HCT116 (cell line): ENCODE measurements around the gene SYP. TPM values are rescaled to one million over a fixed set of nuclear protein-coding genes. Genes with fewer than 3 reads are reported as not detected.

ENCODE experiments used
- ATAC-seq: fragments of 200-7000 bp; cut with Tn5 transposase; 2 replicates; pipeline ENCODE4 v1.9.1; 2020; ENCODE audit warnings: mild to moderate bottlenecking, moderate library complexity
- BruUV-seq: library from RNA; stranded (reverse); fragments of 400-500 nt; replicated peaks from 2 replicates; lab custom pipeline; 2021; lab: Mats Ljungman, UMichigan
- CTCF ChIA-PET: fragments of 300-600 bp; sonication (Branson Sonifier 250); formaldehyde crosslinking; loops from one replicate; lab custom pipeline; 2021; ENCODE audit warnings: antibody characterized with exemption; lab: Charles Lee
- POLR2A ChIA-PET: fragments of 300-600, 350-600 bp; sonication (Branson Sonifier 250); formaldehyde crosslinking; loops from one replicate; lab custom pipeline; 2021; ENCODE audit warnings: antibody characterized with exemption; lab: Charles Lee
- RAD21 ChIA-PET, 2 experiments: fragments of 300-600 bp; sonication (Branson Sonifier 250); formaldehyde crosslinking; loops; one replicate each; lab custom pipeline; 2023; ENCODE audit warnings: low total read pairs in 2 of 2; ENCODE audit not compliant: uncharacterized antibody in 2 of 2, unreplicated experiment in 2 of 2, low non-redundant PET in 1 of 2; lab: Charles Lee
- DNase-seq: peaks from one replicate; pipeline ENCODE4 v3.0.0-alpha.2; 2010; ENCODE audit warnings: low read depth, low spot score
- H2AFZ ChIP-seq: fragments of 200-600 bp; shearing (Covaris generic), sonication (generic); 2 replicates; pipeline ENCODE4 v1.6.1; 2017; ENCODE audit warnings: low read depth, mixed run types, mixed read lengths, antibody characterized with exemption, low read length; ENCODE audit not compliant: poor library complexity, severe bottlenecking
- H3K27ac ChIP-seq: 2 replicates; pipeline ENCODE4 v1.5.1; 2012; ENCODE audit warnings: low read depth, low read length
- H3K27me3 ChIP-seq: fragments of 200-600 bp; sonication (generic); 2 replicates; pipeline ENCODE4 v1.6.1; 2016; ENCODE audit warnings: mixed run types, low read length, mixed read lengths; ENCODE audit not compliant: insufficient read depth
- H3K36me3 ChIP-seq, 2 experiments: fragments of 200-500 bp in 1 of 2; fragments of 200-600 bp in 1 of 2; sonication (Bioruptor generic) in 1 of 2; sonication (generic) in 1 of 2; 2 replicates each; pipeline versions ENCODE4 v1.5.1 to v1.6.1; 2014 to 2016; ENCODE audit warnings: low read length in 2 of 2, inconsistent platforms in 1 of 2, mixed read lengths in 1 of 2, mixed run types in 1 of 2; ENCODE audit not compliant: insufficient read depth in 2 of 2, control insufficient read depth in 1 of 2
- H3K4me1 ChIP-seq, 2 experiments: fragments of 200-600 bp in 1 of 2; sonication (generic) in 1 of 2; 2 replicates each; pipeline versions ENCODE4 v1.5.1 to v1.6.1; 2012 to 2017; ENCODE audit warnings: low read length in 2 of 2, inconsistent platforms in 1 of 2, mild to moderate bottlenecking in 1 of 2, mixed read lengths in 1 of 2, mixed run types in 1 of 2, moderate library complexity in 1 of 2; ENCODE audit not compliant: insufficient read depth in 2 of 2, control insufficient read depth in 1 of 2
- H3K4me2 ChIP-seq: fragments of 200-600 bp; sonication (generic); 2 replicates; pipeline ENCODE4 v1.6.1; 2017; ENCODE audit warnings: mixed run types, low read length, mixed read lengths
- H3K4me3 ChIP-seq, 2 experiments: fragments of 200-600 bp in 1 of 2; sonication (generic) in 1 of 2; replicated peaks in 1 of 2; 2 replicates each; pipeline ENCODE4 v1.5.1; 2011 to 2016; ENCODE audit warnings: low read length in 2 of 2, control low read depth in 1 of 2, low read depth in 1 of 2, mild to moderate bottlenecking in 1 of 2, mixed read lengths in 1 of 2, mixed run types in 1 of 2
- H3K79me2 ChIP-seq: fragments of 200-600 bp; sonication (generic); 2 replicates; pipeline ENCODE4 v1.6.1; 2017; ENCODE audit warnings: mild to moderate bottlenecking, mixed run types, low read length, moderate library complexity, mixed read lengths; ENCODE audit not compliant: insufficient read depth
- H3K9ac ChIP-seq: fragments of 200-600 bp; sonication (generic); 2 replicates; pipeline ENCODE4 v1.6.1; 2016; ENCODE audit warnings: low read length, mixed read lengths
- H3K9me2 ChIP-seq: fragments of 200-600 bp; sonication (generic), shearing (Covaris generic); 2 replicates; pipeline ENCODE4 v1.6.1; 2017; ENCODE audit warnings: mixed run types, mild to moderate bottlenecking, moderate library complexity; ENCODE audit not compliant: insufficient read depth
- H3K9me3 ChIP-seq, 2 experiments: fragments of 200-500 bp in 1 of 2; fragments of 200-600 bp in 1 of 2; sonication (Bioruptor generic) in 1 of 2; sonication (generic) in 1 of 2; 2 replicates each; pipeline ENCODE4 v1.6.1; 2014 to 2017; ENCODE audit warnings: low read length in 2 of 2, mixed read lengths in 2 of 2, inconsistent platforms in 1 of 2, low read depth in 1 of 2, mild to moderate bottlenecking in 1 of 2, mixed run types in 1 of 2, moderate library complexity in 1 of 2; ENCODE audit not compliant: control insufficient read depth in 1 of 2, insufficient read depth in 1 of 2
- H4K20me1 ChIP-seq: fragments of 200-600 bp; sonication (generic), shearing (Covaris generic); 2 replicates; pipeline ENCODE4 v1.6.1; 2017; ENCODE audit warnings: mixed run types, mild to moderate bottlenecking, moderate library complexity; ENCODE audit not compliant: insufficient read depth
- CBX3 ChIP-seq: IDR thresholded peaks from 2 replicates; pipeline ENCODE4 v1.6.1; 2012; ENCODE audit warnings: low read depth
- CEBPB ChIP-seq: IDR thresholded peaks from 2 replicates; pipeline ENCODE4 v1.6.1; 2012; ENCODE audit warnings: low read depth
- EZH2 ChIP-seq: fragments of 200-600 bp; sonication (generic); IDR thresholded peaks from 2 replicates; pipeline ENCODE4 v1.6.1; 2017; ENCODE audit warnings: antibody characterized with exemption, mixed run types
- FOSL1 ChIP-seq: IDR thresholded peaks from 2 replicates; pipeline ENCODE4 v1.6.1; 2012; ENCODE audit warnings: low read depth
- JUND ChIP-seq: IDR thresholded peaks from 2 replicates; pipeline ENCODE4 v1.6.1; 2012
- MAX ChIP-seq: IDR thresholded peaks from 2 replicates; pipeline ENCODE4 v1.6.1; 2012
- POLR2A ChIP-seq: IDR thresholded peaks from 2 replicates; pipeline ENCODE4 v1.7.0; 2011; ENCODE audit warnings: borderline replicate concordance; ENCODE audit not compliant: insufficient read depth, insufficient read length; ENCODE audit errors: extremely low read depth
- POLR2AphosphoS5 ChIP-seq: IDR thresholded peaks from 2 replicates; pipeline ENCODE4 v1.6.1; 2011; ENCODE audit warnings: mild to moderate bottlenecking, low read depth, low read length, moderate library complexity
- REST ChIP-seq: IDR thresholded peaks from 2 replicates; pipeline ENCODE4 v1.6.1; 2012; ENCODE audit warnings: low read depth
- SP1 ChIP-seq: IDR thresholded peaks from 2 replicates; pipeline ENCODE4 v1.6.1; 2012; ENCODE audit warnings: low read depth
- ZBTB33 ChIP-seq: IDR thresholded peaks from 2 replicates; pipeline ENCODE4 v1.6.1; 2011; ENCODE audit warnings: mild to moderate bottlenecking, low read length, moderate library complexity; ENCODE audit not compliant: insufficient replicate concordance; ENCODE audit errors: extremely low read depth
- ZNF274 ChIP-seq: fragments of 200-500 bp; sonication (Bioruptor generic); IDR thresholded peaks from 2 replicates; pipeline ENCODE4 v1.6.1; 2014; ENCODE audit warnings: mild to moderate bottlenecking, low read depth, low read length, inconsistent platforms
- intact Hi-C: fragments of 100-400 bp; cut with micrococcal nuclease; formaldehyde crosslinking; loops from 2 replicates; pipeline ENCODE4 v1.10.0; 2022
- total RNA-seq: library from RNA; stranded (reverse); gene quantifications from one replicate; pipeline ENCODE4 v1.2.1, GENCODE V29; 2021; ENCODE audit not compliant: unreplicated experiment
- TF ChIP-seq, protein P1 (sequence below): IDR thresholded peaks from 2 replicates; pipeline ENCODE4 v1.6.1; 2012

SYP gene
- total RNA-seq, 1 experiment from 2014 or later: 1.2 TPM

- TF ChIP-seq REST: no peak
These were observed 30.7 kb upstream of the SYP start (continued) for GRCh38 chrX:49230500-49231232.

- H3K27ac ChIP-seq: no peak overlapping the region
- POLR2A ChIA-PET: interaction anchor here (1.1 kb wide), 1 partner anchor 37 kb away, joined by 3 read pairs; no protein-coding TSS in a partner anchor
- intact Hi-C loops: no loop called here
- TF ChIP-seq, protein P1, sequence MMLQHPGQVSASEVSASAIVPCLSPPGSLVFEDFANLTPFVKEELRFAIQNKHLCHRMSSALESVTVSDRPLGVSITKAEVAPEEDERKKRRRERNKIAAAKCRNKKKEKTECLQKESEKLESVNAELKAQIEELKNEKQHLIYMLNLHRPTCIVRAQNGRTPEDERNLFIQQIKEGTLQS: no peak
- TF ChIP-seq EZH2: no peak
- TF ChIP-seq ZNF274: no peak
- TF ChIP-seq MAX: no peak
- TF ChIP-seq POLR2AphosphoS5: no peak
- no peak for TF ChIP-seq CEBPB
- TF ChIP-seq JUND: no peak
- no peak for TF ChIP-seq SP1
- TF ChIP-seq ZBTB33: no peak
- TF ChIP-seq FOSL1: no peak
- no peak for TF ChIP-seq CBX3
- TF ChIP-seq POLR2A: no peak
- H3K4me2 ChIP-seq: no peak overlapping the region
- no peak for DNase-seq
- no peaks in the 10 kb centered on the region for H3K27me3 ChIP-seq
- RAD21 ChIA-PET: no interaction called here
- H3K4me3 ChIP-seq: no peak overlapping the region
- CTCF ChIA-PET: no interaction called here
- no peaks in the 10 kb centered on the region for H3K36me3 ChIP-seq
- H3K9ac ChIP-seq: no peak overlapping the region
- no peaks in the 10 kb centered on the region for H4K20me1 ChIP-seq
- ATAC-seq: no peak
- H3K9me2 ChIP-seq: no peaks in the 10 kb centered on the region
- no peaks in the 10 kb centered on the region for H3K79me2 ChIP-seq
- H3K9me3 ChIP-seq: no peaks in the 10 kb centered on the region
- no TSS peak for BruUV-seq
- no peaks in the 10 kb centered on the region for H3K4me1 ChIP-seq
- no peak overlapping the region for H2AFZ ChIP-seq
These were observed 28.2 kb upstream of the SYP start for GRCh38 chrX:49228185-49228584.
